Stimulated activated CD8-positive, alpha-beta memory T cell treated with anti-CD3 and anti-CD28 coated beads, Interleukin-4, amount 100 ng/mL, for 4 hours (primary cell): ENCODE results near the gene NELFB.
A peak's percentile ranks its signal among the peaks of the same experiment; 100 is the strongest.

Experiments
- DNase-seq, 2 donors: peaks; one replicate each; pipeline ENCODE4 v3.0.0-alpha.2; 2020; ENCODE audit warnings: low read depth in 2 of 2, low spot score in 1 of 2

Gene NELFB

GRCh38 chr9:137223078-137223970 is 31.8 kb upstream of the NELFB start:
- peak; percentile 96 to 97 for DNase-seq

- DNase-seq = no peak
These were observed 30.1 kb upstream of the NELFB start, which contains the start of gene CYSRT1 for GRCh38 chr9:137224830-137225694. Gene CYSRT1, plus strand, starts transcription at chr9:137225174. Its CDS starts 448 bp downstream, at chr9:137225622.

- no peak for DNase-seq
These were observed 29.3 kb upstream of the NELFB start for GRCh38 chr9:137225699-137226331.

GRCh38 chr9:137226338-137227053 is 28.6 kb upstream of the NELFB start:
- no peak for DNase-seq

DNA sequence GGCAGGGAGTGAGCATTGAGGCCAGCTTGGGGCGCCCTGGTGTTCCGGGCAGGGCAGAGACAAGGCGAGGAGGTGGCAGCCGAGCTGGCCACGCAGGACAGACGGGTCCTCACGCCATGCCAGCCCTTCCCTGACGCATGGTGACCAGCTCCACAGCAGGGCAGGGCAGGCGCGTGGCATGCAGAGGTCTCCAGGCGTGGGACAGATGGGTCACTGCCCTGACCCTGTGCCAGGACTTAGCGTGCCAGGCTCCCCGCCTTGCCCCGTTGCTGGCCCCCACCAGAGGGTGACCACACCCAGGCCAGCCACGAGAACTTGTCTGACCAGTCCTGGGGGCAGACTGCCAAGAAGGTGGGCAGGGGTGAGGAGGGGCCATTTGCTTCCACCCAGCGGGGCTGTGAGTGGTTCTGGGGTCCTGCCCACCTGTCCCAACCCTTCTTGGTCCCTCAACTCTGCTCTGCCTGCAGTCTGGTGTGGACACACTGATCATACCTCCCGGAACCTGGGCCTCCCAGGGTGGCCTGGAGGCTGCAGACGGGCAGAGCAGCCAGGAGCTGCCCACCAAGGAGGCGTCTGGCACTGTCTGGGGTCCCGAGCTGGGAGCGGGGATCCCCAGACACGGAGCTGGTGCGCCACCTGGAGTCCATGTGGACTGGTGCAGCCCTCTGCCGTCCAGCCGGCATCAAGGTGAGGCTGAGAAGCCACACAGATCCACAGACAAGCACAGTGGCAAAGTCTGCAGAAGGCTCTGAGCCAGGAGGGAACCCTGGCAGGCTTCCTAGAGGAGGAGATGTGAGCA is 27.9 kb upstream of the NELFB start, which contains the start of gene RNF224:
Gene RNF224 (plus strand): TSS at position 449 of the 799 bp plus-strand sequence. CDS start 834 bp downstream, outside the sequence.
- DNase-seq = peak; percentile 58 to 65

DNA sequence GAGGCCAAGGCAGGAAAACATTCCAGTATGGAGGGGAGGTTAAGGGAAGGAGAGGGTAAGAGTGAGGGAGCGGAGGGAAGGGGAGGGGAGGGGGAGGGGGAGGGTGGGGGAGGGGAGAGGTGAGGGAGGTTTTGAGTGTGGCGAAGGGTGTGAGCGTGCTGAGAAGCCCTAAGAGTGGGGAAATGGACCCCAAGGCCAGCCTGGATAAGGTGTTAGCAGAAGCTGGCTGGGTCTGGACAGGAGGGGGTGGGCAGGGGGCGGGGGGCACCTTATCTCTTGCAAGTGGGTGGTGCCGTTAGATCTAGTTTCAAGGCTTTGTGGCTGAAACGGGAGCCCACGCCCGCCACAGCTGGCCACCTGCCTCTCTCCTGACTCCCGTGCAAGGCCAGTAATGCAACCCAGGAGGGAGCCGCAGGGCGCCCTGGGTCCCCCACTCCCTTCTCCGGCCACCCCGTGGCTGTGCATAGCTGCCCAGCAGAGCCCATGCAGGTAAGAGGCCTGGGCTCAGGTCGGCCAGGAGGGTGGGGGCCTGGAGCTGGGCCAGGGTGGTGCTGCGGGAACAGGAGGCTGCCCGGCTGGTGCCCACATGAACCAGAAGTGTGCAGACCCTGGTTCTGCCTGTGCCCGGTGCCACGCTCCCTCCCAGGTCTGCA is 27.1 kb upstream of the NELFB start:
- DNase-seq = no peak

- DNase-seq = no peak
These were observed 26.6 kb upstream of the NELFB start for GRCh38 chr9:137228506-137228967.

DNA sequence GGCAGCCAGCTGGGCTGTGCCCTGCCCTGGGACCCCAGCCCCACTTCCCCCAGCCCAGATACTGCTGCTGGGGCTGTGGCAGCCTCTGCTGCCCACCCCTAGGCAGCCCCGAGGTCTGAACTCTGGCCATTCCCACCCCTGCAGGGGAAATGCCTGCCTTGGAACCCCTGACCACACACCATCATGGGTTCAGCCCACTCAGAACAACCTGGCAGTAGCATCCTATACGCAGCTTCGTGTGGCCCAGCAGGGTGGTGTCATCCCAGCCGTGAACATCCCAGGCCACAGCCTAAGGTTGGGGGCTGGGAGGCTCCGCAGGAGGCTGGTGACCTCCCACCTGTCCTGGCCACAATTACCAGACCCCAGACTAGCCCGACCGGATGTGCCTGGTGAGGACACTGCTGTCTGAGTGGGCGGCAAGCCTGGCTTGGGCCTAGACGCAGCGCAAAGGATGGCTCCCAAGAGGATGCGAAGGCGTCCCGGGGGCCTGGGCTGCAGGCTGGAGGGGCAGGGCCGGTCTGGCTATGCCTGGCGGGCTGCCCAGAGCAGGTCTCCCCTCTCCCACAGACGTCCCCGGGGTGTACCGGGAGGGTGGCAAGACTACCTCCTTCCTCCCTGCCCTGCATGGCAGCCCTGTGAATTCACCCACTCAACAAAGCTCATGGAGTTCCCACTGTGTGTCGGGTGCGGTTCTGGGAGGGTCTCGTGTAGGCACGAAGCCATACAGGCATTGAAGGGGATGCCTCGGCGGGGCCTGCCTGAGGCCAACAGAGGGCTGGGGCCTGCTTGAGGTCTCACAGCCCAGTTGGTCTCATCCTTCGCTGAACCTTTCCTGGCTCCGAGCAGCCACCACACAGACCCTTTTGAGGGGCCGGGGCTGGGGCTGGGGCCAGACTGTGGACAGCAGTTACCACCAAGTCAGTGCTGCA is 25.9 kb upstream of the NELFB start:
- no peak for DNase-seq

DNA sequence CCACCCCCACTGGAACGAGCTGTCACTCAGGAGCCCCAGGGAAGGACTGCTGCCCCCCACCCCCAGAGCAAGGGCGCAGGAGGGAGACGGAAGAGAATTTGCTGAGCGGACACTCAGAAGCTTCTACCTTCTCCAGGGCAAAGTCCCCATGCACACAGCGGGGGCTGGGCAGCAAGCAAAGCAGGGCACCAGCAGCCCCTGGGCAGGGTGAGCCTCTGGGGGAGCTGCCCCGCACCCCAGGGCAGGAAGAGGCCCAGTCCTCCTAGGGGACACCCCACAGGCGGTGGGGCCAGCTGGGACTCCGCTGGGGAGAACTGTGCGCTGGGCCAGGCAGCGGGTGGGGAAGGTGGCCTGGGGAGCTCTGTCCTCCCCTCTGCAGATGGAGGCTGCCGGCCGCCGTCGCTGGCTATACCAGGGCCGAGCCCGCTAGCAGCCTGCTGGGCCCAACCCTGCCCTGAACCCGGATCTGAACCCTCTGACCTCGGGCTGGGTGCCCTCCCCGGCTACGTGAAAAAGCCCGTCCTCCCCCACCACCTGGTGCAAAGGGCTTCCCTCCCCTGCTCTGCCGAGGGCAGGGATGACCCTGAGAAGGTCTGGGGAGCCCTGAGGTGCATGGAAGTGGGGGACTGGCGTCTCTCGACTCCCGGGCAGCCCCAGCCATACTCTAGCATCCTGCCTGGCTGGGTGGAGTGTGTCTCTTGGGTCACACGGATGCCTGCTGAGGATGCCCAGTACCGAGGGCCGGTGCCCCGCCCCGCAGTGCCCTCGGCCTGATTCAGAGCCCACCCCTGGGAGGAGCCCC is 25.0 kb upstream of the NELFB start:
- DNase-seq = no peak

DNA sequence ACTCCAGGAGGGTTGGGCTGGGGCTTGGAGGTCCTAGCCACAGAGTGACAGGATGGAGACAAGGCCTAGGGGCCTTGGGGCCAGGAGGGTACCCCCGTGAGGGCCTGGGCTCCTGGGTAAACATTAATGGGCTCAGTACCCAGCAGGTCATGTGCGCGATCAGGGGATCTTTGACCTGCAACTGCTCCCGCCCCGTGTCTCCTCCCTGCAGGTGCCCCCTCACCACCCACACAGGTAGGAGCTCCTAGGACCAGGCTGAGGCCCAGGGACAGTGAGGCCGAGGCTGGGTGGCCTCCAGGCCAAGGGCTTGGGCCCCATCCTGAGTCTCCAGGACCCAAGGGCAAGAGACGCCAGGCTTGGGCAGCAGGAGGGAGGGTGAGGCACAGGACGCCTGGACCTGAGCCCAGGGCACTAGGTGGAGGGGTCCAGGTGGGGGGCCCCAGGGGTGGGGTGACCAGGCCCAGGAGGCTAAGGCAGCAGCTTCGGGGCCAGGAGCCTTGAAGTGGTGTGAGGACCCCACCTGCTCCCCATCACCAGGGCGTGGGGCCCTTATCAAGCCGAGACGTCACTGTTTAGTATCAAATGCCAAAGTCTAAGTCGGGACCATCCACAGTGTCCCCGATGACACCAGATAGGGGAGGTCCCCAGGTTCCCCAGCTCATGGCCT is 24.3 kb upstream of the NELFB start, which contains the start of gene SLC34A3:
Gene SLC34A3 (plus strand): TSS at position 197 of the 667 bp plus-strand sequence. CDS start 802 bp downstream, outside the sequence.
- DNase-seq = no peak

- DNase-seq = no peak
These were observed 23.6 kb upstream of the NELFB start for GRCh38 chr9:137231372-137232039.

DNA sequence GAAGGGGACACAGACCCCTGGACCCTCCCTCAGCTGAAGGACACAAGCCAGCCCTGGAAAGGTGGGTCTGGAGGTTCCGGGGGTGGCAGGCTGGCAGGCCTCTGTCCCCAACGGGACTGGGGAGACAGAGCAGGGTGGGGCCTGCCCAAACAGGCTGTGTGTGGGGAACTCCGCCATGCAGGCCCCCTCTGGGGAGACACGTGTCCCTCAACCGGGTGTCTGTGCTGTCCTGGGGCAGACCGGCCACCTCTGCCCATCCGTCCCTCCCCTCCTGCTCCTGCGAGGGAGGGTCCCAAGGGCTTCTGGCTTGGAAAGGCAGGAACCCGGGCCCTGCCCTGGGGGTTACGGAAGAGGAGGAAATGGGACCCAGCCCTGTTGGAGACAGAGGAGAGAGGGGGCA is 23.0 kb upstream of the NELFB start:
- DNase-seq = no peak

- no peak for DNase-seq
These were observed 22.6 kb upstream of the NELFB start for GRCh38 chr9:137232510-137232909.

GRCh38 chr9:137233143-137233980 is 21.8 kb upstream of the NELFB start:
- DNase-seq = no peak

DNA sequence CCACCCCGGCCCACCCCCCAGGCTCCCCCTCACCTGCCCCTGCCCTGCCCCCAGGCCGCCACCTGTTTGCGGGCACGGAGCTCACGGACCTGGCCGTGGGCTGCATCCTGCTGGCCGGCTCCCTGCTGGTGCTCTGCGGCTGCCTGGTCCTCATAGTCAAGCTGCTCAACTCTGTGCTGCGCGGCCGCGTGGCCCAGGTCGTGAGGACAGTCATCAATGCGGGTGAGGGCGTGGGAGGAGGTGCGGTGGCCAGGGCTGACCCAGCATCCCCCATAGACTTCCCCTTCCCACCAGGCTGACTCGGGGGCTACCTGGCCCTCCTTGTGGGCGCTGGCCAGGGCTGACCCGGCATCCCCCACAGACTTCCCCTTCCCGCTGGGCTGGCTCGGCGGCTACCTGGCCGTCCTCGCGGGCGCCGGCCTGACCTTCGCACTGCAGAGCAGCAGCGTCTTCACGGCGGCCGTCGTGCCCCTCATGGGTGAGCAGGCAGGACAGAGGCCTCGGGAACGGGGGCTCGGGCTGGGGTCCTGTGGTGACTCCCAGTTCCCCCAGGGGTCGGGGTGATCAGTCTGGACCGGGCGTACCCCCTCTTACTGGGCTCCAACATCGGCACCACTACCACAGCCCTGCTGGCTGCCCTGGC is 21.0 kb upstream of the NELFB start:
- DNase-seq = no peak
